C4-2B (cell line): ENCODE data around the gene GP9.

ENCODE experiments used
- ZFX ChIP-seq: fragments of 450-650 bp; IDR thresholded peaks from 2 replicates; pipeline ENCODE4 v1.6.1; 2017
- TF ChIP-seq, protein P1 (sequence below): fragments of 450-650 bp; conservative IDR thresholded peaks from 2 replicates; pipeline ENCODE4 v1.5.1; 2017; ENCODE audit warnings: mild to moderate bottlenecking

GRCh38 chr3:129051871-129052340 lies 8.7 kb upstream of the GP9 start:
- TF ChIP-seq, protein P1, sequence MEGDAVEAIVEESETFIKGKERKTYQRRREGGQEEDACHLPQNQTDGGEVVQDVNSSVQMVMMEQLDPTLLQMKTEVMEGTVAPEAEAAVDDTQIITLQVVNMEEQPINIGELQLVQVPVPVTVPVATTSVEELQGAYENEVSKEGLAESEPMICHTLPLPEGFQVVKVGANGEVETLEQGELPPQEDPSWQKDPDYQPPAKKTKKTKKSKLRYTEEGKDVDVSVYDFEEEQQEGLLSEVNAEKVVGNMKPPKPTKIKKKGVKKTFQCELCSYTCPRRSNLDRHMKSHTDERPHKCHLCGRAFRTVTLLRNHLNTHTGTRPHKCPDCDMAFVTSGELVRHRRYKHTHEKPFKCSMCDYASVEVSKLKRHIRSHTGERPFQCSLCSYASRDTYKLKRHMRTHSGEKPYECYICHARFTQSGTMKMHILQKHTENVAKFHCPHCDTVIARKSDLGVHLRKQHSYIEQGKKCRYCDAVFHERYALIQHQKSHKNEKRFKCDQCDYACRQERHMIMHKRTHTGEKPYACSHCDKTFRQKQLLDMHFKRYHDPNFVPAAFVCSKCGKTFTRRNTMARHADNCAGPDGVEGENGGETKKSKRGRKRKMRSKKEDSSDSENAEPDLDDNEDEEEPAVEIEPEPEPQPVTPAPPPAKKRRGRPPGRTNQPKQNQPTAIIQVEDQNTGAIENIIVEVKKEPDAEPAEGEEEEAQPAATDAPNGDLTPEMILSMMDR, result no peak
- no peak for TF ChIP-seq ZFX
